Neural cell (in vitro differentiated cells): Measurements from ENCODE around the gene GIT2. TPM values are rescaled to one million over a fixed set of nuclear protein-coding genes. Genes with fewer than 3 reads are reported as not detected.

ENCODE experiments used
- H2AFZ ChIP-seq: fragments of 200-600, 300-800 bp; sonication (generic), shearing (Covaris generic); 2 replicates; pipeline ENCODE4 v1.6.0; 2014; ENCODE audit warnings: low read depth, mild to moderate bottlenecking, antibody characterized with exemption, low read length, moderate library complexity
- H3F3A ChIP-seq: fragments of 200-600 bp; shearing (Covaris generic); 2 replicates; pipeline ENCODE4 v1.6.1; 2016; ENCODE audit warnings: mild to moderate bottlenecking, moderate library complexity, mixed read lengths, antibody characterized with exemption, low read length; ENCODE audit not compliant: insufficient read depth, poor library complexity, severe bottlenecking
- H3K27ac ChIP-seq: fragments of 200-600, 300-800 bp; sonication (generic), shearing (Covaris generic); 2 replicates; pipeline ENCODE4 v1.5.1; 2014; ENCODE audit warnings: mild to moderate bottlenecking, low read length, moderate library complexity
- H3K27me3 ChIP-seq: fragments of 300-800, 200-600 bp; sonication (generic), shearing (Covaris generic); 2 replicates; pipeline ENCODE4 v1.6.0; 2014; ENCODE audit warnings: mild to moderate bottlenecking, low read depth, low read length, moderate library complexity; ENCODE audit not compliant: insufficient read depth
- H3K36me3 ChIP-seq: fragments of 300-800, 200-600 bp; sonication (generic), shearing (Covaris generic); 2 replicates; pipeline ENCODE4 v1.5.1; 2014; ENCODE audit warnings: mild to moderate bottlenecking, antibody characterized with exemption, low read length, moderate library complexity; ENCODE audit not compliant: insufficient read depth
- H3K4me2 ChIP-seq: fragments of 300-800, 200-600 bp; sonication (generic), shearing (Covaris generic); 2 replicates; pipeline ENCODE4 v1.6.0; 2014; ENCODE audit warnings: mild to moderate bottlenecking, low read length
- H3K4me3 ChIP-seq: fragments of 300-800, 200-600 bp; sonication (generic), shearing (Covaris generic); 2 replicates; pipeline ENCODE4 v1.5.1; 2014; ENCODE audit warnings: mild to moderate bottlenecking, low read length, moderate library complexity
- H3K79me2 ChIP-seq: fragments of 200-600 bp; shearing (Covaris generic); replicated peaks from 2 replicates; pipeline ENCODE4 v1.6.0; 2014; ENCODE audit warnings: mild to moderate bottlenecking, low read length, moderate library complexity; ENCODE audit not compliant: insufficient read depth
- H3K9ac ChIP-seq: fragments of 300-800, 200-600 bp; sonication (generic), shearing (Covaris generic); 2 replicates; pipeline ENCODE4 v1.6.1; 2016; ENCODE audit warnings: mild to moderate bottlenecking, low read length, mixed read lengths
- H3K9me2 ChIP-seq: fragments of 200-600 bp; shearing (Covaris generic); 2 replicates; pipeline ENCODE4 v1.6.1; 2016; ENCODE audit warnings: mild to moderate bottlenecking, low read length, mixed read lengths; ENCODE audit not compliant: insufficient read depth
- H3K9me3 ChIP-seq: fragments of 200-600, 300-800 bp; sonication (generic), shearing (Covaris generic); 2 replicates; pipeline ENCODE4 v1.6.1; 2016; ENCODE audit warnings: mild to moderate bottlenecking, mixed run types, low read length, moderate library complexity, mixed read lengths
- H4K20me1 ChIP-seq: fragments of 200-600 bp; shearing (Covaris generic); 2 replicates; pipeline ENCODE4 v1.6.1; 2016; ENCODE audit warnings: mild to moderate bottlenecking, mixed run types; ENCODE audit not compliant: insufficient read depth
- EP300 ChIP-seq: fragments of 450-650 bp; conservative IDR thresholded peaks from 2 replicates; pipeline ENCODE4 v1.6.1; 2014; ENCODE audit warnings: antibody characterized with exemption, mild to moderate bottlenecking, moderate library complexity; ENCODE audit not compliant: poor library complexity, severe bottlenecking
- EZH2 ChIP-seq: fragments of 200-600, 300-800 bp; shearing (Covaris generic), sonication (generic); IDR thresholded peaks from 2 replicates; pipeline ENCODE4 v1.6.1; 2014; ENCODE audit warnings: antibody characterized with exemption, low read length, borderline replicate concordance, mild to moderate bottlenecking; ENCODE audit not compliant: insufficient read depth, poor library complexity, severe bottlenecking
- MXI1 ChIP-seq: fragments of 450-650 bp; conservative IDR thresholded peaks from 2 replicates; pipeline ENCODE4 v1.6.1; 2014; ENCODE audit warnings: antibody characterized with exemption, mild to moderate bottlenecking; ENCODE audit not compliant: poor library complexity, severe bottlenecking
- POLR2AphosphoS5 ChIP-seq: IDR thresholded peaks from 2 replicates; pipeline ENCODE4 v1.6.1; 2012
- RAD21 ChIP-seq: fragments of 450-650 bp; conservative IDR thresholded peaks from 2 replicates; pipeline ENCODE4 v1.6.1; 2014; ENCODE audit warnings: antibody characterized with exemption, mild to moderate bottlenecking, moderate library complexity
- SMC3 ChIP-seq: fragments of 450-650 bp; conservative IDR thresholded peaks from 2 replicates; pipeline ENCODE4 v1.6.1; 2014; ENCODE audit warnings: antibody characterized with exemption, mild to moderate bottlenecking, moderate library complexity; ENCODE audit not compliant: poor library complexity
- TAF1 ChIP-seq: IDR thresholded peaks from 2 replicates; pipeline ENCODE4 v1.6.1; 2012; ENCODE audit warnings: low read depth
- polyA plus RNA-seq: library from polyadenylated mRNA; depleted of rRNA; stranded (reverse); fragments of >200 nt; gene quantifications from 2 replicates; pipeline ENCODE4 v1.2.3, GENCODE V29; 2014
- TF ChIP-seq, protein P1 (sequence below): fragments of 450-650 bp; IDR thresholded peaks from 2 replicates; pipeline ENCODE4 v1.5.1; 2014; ENCODE audit warnings: antibody characterized with exemption, mild to moderate bottlenecking, moderate library complexity; ENCODE audit not compliant: poor library complexity, severe bottlenecking
- TF ChIP-seq, protein P2 (sequence below): IDR thresholded peaks from 2 replicates; pipeline ENCODE4 v1.6.1; 2012; ENCODE audit warnings: borderline replicate concordance

Gene GIT2
- polyA plus RNA-seq, 1 donor from 2014 or later = 14.2 TPM

DNA sequence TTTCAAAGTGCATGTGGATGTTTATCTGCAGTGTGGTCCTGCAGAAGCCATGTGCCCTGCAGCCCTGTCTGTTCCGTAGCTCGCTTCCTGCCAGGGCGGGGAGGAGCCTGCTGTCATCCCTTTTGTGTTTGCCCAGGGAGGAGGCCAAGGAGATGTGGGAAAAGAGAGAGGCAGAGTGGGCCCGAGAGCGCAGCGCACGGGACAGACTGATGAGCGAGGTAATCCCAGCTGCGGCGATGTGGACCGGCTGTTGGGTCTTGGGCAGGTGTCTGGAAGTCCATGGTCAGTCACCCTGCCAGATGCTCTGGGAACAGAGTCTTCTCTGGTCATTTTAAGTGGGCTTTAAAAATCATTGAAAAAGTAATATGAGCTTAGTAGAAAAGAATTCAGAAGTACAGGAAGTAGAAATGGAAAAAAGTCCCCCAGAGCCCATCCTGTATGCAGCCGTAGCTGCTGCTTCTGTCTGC lies 83.3 kb downstream of the GIT2 start:
- Histone ChIP-seq H3K9me3 (no peaks in the 10 kb centered on the region), H3K4me2 (no peak overlapping the region), H2AFZ (no peak overlapping the region), H3K4me3 (no peak overlapping the region), H4K20me1 (no peaks in the 10 kb centered on the region), H3K36me3 (peaks cover 5% of the 10 kb centered on the region), H3K9me2 (no peaks in the 10 kb centered on the region), H3K27ac (no peak overlapping the region), H3K27me3 (no peaks in the 10 kb centered on the region), H3F3A (no peaks in the 10 kb centered on the region), H3K79me2 (no peaks in the 10 kb centered on the region), H3K9ac (no peak overlapping the region)
- TF ChIP-seq, protein P1, sequence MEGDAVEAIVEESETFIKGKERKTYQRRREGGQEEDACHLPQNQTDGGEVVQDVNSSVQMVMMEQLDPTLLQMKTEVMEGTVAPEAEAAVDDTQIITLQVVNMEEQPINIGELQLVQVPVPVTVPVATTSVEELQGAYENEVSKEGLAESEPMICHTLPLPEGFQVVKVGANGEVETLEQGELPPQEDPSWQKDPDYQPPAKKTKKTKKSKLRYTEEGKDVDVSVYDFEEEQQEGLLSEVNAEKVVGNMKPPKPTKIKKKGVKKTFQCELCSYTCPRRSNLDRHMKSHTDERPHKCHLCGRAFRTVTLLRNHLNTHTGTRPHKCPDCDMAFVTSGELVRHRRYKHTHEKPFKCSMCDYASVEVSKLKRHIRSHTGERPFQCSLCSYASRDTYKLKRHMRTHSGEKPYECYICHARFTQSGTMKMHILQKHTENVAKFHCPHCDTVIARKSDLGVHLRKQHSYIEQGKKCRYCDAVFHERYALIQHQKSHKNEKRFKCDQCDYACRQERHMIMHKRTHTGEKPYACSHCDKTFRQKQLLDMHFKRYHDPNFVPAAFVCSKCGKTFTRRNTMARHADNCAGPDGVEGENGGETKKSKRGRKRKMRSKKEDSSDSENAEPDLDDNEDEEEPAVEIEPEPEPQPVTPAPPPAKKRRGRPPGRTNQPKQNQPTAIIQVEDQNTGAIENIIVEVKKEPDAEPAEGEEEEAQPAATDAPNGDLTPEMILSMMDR = no peak
- TF ChIP-seq EZH2 (no peak), RAD21 (no peak), MXI1 (no peak)
- TF ChIP-seq, protein P2, sequence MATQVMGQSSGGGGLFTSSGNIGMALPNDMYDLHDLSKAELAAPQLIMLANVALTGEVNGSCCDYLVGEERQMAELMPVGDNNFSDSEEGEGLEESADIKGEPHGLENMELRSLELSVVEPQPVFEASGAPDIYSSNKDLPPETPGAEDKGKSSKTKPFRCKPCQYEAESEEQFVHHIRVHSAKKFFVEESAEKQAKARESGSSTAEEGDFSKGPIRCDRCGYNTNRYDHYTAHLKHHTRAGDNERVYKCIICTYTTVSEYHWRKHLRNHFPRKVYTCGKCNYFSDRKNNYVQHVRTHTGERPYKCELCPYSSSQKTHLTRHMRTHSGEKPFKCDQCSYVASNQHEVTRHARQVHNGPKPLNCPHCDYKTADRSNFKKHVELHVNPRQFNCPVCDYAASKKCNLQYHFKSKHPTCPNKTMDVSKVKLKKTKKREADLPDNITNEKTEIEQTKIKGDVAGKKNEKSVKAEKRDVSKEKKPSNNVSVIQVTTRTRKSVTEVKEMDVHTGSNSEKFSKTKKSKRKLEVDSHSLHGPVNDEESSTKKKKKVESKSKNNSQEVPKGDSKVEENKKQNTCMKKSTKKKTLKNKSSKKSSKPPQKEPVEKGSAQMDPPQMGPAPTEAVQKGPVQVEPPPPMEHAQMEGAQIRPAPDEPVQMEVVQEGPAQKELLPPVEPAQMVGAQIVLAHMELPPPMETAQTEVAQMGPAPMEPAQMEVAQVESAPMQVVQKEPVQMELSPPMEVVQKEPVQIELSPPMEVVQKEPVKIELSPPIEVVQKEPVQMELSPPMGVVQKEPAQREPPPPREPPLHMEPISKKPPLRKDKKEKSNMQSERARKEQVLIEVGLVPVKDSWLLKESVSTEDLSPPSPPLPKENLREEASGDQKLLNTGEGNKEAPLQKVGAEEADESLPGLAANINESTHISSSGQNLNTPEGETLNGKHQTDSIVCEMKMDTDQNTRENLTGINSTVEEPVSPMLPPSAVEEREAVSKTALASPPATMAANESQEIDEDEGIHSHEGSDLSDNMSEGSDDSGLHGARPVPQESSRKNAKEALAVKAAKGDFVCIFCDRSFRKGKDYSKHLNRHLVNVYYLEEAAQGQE = no peak

DNA sequence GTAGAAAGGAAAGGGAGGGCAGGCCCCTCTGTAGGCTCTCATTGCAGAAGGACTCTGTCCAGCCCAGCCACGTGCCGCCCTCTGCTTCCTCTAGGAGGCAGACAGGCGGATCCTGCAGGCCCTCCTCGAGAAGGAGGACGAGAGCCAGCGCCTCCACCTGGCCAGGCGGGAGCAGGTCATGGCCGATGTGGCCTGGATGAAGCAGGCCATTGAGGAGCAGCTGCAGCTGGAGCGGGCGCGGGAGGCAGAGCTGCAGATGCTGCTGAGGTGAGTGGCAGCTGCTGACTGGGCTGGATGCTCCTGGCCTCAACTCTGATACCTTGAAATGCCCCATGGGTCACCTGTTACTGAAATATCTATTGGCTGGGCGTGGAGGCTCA lies 85.2 kb downstream of the GIT2 start:
- peaks cover 1% of the 10 kb centered on the region for H3K36me3 ChIP-seq
- no peaks in the 10 kb centered on the region for H3K9me3 ChIP-seq
- no peaks in the 10 kb centered on the region for H3F3A ChIP-seq
- H3K27me3 ChIP-seq = no peaks in the 10 kb centered on the region
- no peak overlapping the region for H3K27ac ChIP-seq
- H3K9me2 ChIP-seq = no peaks in the 10 kb centered on the region
- no peak overlapping the region for H3K9ac ChIP-seq
- no peak overlapping the region for H3K4me2 ChIP-seq
- H4K20me1 ChIP-seq = no peaks in the 10 kb centered on the region
- no peak overlapping the region for H3K4me3 ChIP-seq
- TF ChIP-seq POLR2AphosphoS5 (no peak), EZH2 (no peak), EP300 (no peak), RAD21 (no peak), TAF1 (no peak), SMC3 (no peak), MXI1 (no peak)
- TF ChIP-seq, protein P1 = no peak
- TF ChIP-seq, protein P2 = no peak
- H2AFZ ChIP-seq = no peak overlapping the region
- H3K79me2 ChIP-seq = no peaks in the 10 kb centered on the region
